ENCODE data around the gene FMN2.
A peak's percentile ranks its signal among the peaks of the same experiment; 100 is the strongest.

The FMN2 gene

GRCh38 chr1:240199758-240200645, 108.3 kb downstream of the FMN2 start:
- no peak for DNase-seq

DNA sequence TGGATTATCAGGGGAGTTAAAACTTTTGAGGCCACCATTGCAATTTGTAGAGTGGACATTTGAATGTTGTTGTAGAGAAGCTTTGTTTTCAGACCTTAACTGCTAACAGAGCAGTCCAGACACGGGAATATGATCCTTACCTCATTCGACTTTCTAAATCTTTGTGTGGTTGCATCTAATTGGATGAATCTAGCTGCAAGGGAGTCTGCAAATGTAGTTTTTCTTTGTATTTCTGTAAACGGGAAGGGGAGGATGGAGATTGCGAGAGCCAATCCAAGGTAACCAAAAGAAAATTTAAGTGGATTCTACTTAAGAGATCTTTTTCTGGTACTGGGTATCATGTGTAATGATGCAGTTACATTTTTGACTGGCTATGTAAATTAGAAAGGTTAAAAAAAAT, 110.2 kb downstream of the FMN2 start:
- DNase-seq: no peak

DNA sequence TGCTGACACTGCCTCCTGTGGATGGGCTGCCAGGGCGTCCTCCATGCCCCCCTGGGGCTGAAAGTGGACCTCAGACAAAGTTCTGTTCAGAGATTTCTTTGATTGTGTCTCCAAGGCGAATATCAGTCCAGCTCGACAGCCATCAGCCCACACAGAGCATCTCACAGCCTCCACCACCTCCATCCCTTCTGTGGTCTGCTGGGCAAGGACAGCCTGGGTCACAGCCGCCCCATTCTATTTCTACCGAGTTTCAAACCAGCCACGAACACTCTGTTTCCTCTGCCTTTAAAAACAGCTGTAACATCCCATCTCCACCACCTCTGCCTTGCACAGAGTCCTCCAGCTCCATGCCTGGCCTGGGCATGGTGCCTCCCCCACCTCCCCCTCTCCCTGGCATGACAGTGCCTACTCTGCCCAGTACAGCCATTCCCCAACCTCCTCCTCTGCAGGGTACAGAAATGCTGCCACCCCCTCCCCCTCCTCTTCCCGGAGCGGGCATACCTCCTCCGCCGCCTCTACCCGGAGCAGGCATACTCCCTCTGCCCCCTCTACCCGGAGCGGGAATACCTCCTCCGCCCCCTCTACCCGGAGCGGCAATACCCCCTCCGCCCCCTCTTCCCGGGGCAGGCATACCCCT, 115.5 kb downstream of the FMN2 start:
- no peak for DNase-seq

DNA sequence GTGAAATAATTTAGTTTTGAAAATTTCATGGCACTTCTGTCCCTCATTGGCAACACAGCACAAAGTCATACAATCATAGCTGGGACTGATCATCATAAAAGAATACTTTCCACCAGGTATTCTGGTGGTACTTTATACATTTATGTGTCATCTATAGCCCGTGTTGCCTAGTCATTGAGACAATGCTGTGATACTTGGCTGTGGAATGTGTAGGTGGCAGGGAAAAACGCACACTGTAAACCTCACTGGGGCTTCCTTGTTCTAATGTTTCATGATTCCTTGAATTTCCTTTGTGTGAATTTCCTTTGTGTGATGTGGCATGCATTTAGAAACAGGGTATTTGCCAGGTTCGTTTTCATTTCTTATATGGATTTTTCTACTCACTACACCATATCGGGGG, 118.3 kb downstream of the FMN2 start:
- no peak for DNase-seq

GRCh38 chr1:240212556-240212955, 120.9 kb downstream of the FMN2 start:
- DNase-seq: no peak

DNA sequence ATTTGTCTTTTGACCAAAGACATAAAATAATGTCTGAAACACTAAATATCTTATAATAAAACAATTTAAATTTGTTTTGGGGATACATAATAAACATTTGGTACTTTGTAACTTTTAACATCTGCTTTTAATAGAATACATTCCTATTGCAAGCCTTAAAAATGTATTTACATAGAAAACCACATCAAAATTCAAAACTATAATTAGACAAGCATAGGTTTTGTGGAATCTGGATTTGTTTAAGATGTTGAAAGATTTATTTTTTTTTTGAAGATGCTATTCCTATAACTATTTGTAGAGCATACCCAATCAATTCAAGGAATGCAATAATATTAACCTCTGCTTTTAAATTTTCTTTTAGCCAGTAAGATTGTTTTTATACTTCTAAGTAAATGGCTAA, 125.7 kb downstream of the FMN2 start:
- no peak for DNase-seq

DNA sequence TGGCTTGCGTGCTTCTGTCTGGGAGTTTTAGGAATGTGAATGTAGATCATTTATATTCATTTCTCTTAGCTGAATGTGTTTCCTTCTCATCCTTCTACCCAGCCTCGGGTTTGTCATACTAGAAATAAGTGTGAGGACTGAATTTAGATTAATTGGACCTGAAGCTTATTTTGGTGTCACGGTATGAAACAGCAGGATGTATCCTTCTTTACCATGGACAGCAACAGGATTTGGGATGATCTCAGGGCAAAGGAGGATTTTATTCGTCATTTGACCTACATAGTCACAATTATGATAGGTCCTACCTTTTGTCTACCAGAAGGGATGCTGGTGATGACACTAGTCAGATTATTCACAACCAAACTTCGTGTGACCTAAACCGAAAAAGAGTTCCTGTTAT, 127.4 kb downstream of the FMN2 start:
- no peak for DNase-seq

GRCh38 chr1:240226102-240226501, 134.4 kb downstream of the FMN2 start:
- no peak for DNase-seq

DNA sequence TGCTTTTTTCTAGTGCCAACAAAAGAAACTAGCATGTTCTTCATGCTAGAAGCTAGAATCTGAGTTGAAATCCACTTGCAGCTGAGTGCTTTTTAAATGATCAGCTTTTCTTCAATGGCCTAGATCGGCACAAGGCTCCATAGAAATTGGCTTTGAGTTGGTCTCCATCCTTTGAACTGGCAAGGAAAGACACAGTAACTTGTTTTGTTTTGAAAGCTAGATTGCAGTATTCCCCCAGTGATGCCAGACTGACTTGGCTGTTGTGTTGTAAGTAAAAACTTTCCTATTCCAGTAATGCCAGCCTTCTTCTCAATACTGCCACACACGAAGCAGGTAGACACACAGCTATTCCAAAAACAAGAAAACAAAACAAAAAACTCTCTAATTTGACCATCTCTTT, 139.1 kb downstream of the FMN2 start:
- no peak for DNase-seq

- no peak for DNase-seq
Observed at GRCh38 chr1:240232530-240232929, 140.8 kb downstream of the FMN2 start.

DNA sequence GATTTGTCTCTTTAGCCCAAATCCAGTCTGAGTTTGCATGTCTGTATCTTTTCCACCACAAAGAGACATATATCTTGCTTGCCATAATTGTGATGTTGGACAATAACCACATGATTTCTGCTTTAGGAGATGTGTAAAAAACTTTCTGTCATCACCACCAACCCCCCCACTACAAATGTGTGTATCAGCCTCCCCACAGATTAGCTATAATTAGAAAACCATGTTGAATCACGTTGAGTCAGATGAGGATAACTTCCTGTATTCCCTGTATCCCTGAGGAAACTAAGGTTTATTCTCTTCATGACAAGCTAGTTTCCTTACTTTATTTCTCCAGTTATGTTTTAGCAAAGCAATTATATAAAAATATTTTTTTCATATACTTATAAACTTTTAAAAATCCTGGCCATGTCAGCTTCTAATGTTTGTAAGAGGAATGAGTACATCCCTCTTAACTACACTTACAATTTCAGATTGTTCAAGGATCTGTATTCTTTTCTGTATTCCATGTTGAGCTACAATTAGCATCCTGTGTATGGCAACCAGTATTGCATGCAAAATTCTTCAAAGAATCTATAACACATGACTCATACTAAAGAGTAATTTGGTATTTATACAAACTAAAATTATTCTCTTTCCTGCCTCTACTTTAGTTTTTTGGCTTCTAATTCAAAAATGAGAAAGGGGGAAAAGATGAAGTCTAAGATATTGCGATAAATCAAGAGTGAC, 143.0 kb downstream of the FMN2 start:
- no peak for DNase-seq

GRCh38 chr1:240235521-240236288, 144.0 kb downstream of the FMN2 start:
- peak in 1 of 3 experiments; percentile 21 for DNase-seq

DNA sequence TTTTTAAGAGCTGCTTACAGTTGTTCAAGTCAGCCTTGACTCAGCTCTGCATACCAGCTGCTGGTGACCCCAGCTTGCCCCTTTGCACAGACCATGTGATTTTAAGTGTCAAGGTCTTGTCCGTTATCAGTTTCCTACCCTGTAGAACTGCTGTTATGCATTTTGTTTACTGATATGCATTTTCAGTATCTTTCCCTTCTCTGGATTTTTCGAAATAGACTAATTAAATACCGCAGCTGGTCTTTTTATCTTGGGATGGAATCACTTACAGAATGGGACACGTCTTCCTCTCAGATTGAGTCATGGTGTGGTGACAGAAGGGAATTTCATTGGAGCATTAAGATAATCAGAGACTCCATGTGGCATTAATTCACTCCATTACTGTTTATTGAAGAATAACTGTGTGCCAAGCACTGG, 145.6 kb downstream of the FMN2 start:
- DNase-seq: no peak

DNA sequence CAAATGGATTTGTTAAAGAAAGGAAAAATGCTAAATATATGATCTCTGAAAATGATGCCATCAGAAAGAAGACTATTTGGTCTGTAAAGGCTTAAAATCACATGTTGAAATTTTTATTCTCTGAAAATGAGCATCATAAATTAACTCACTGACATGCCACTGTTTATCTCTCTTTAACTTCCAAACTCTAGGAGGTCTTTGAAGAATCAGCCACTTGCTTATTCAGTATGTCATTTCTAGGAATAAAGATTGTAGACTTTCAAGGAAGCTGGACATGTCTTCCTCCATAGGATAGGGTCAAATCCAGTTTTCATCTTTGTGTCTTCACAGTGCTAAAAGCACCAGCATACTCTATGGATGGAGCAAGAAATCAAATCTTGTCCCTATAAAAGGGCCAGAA, 147.6 kb downstream of the FMN2 start:
- DNase-seq: no peak

GRCh38 chr1:240241278-240241677, 149.6 kb downstream of the FMN2 start:
- no peak for DNase-seq

- DNase-seq: no peak
Observed at GRCh38 chr1:240242601-240243144, 151.0 kb downstream of the FMN2 start.

GRCh38 chr1:240244968-240245628, 153.4 kb downstream of the FMN2 start:
- no peak for DNase-seq

GRCh38 chr1:240245629-240246020, 153.9 kb downstream of the FMN2 start:
- no peak for DNase-seq

DNA sequence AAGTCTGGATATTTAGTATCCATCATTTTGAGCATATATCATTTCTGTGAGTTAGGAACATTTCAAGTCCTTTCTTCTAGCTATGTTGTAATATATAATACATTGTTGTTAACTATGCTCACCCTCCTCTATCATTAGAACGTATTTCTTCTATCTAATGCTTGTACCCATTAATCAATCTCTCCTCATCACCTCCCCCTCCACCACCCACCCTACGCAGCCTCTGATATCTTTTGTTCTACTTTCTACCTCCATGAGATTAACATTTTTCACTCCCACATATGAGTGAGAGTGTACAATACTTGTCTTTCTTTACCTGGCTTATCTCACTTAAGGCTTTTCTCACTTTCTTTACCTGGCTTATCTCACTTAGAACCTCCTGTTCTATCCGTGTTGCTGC, 156.2 kb downstream of the FMN2 start:
- DNase-seq: no peak

- no peak for DNase-seq
Observed at GRCh38 chr1:240254006-240254405, 162.3 kb downstream of the FMN2 start.

DNA sequence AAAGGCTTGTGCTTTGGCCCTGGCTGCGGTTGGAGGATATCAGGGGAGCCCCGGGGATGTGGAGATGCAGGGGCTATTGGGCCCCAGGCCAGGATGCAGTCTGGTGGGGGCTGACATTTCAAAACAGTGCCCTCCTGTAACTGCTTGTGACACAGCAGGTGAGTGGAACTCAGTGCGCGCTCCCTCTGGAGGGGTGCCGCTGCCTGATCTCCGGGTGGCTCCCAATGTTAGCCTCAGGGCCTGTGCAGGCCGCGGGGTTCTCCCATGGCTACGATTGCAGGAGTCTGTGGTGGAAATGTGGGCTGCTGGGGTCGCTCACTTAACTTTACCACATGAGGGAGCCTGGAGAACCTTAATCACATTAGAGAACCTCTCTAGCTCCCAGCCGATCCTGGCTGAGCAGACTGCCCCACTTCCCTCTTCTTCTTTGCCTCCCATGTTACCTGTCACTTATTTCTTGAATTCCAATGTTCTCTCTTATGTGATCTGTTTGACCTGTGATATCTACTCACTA, 163.2 kb downstream of the FMN2 start:
- no peak for DNase-seq

GRCh38 chr1:240255922-240256321, 164.2 kb downstream of the FMN2 start:
- no peak for DNase-seq

Data from NCI-H1417 (cell line).